ENCODE measurements around the gene ARHGAP31.

ARHGAP31 gene

GRCh38 chr3:119409844-119410243 lies 115.7 kb downstream of the ARHGAP31 start:
- H3K4me3 ChIP-seq (ENCODE audit: low read length) = no peak overlapping the region
- no peak for DNase-seq (ENCODE audit: low read depth)
- TF ChIP-seq CTCF (IDR thresholded peaks at IDR 0.05; ENCODE audit: insufficient read depth, low read depth, low read length, missing control alignments) = no peak

- no peak for TF ChIP-seq CTCF (IDR thresholded peaks at IDR 0.05; ENCODE audit: insufficient read depth, low read depth, low read length, missing control alignments)
- DNase-seq (ENCODE audit: low read depth) = no peak
- no peak overlapping the region for H3K4me3 ChIP-seq (ENCODE audit: low read length)
Observed at GRCh38 chr3:119413603-119414280, 119.6 kb downstream of the ARHGAP31 start.

- TF ChIP-seq CTCF (IDR thresholded peaks at IDR 0.05; ENCODE audit: insufficient read depth, low read depth, low read length, missing control alignments) = no peak
- no peak for DNase-seq (ENCODE audit: low read depth)
- H3K4me3 ChIP-seq (ENCODE audit: low read length) = no peak overlapping the region
Observed at GRCh38 chr3:119416873-119417272, 122.7 kb downstream of the ARHGAP31 start.

- no peak overlapping the region for H3K4me3 ChIP-seq (ENCODE audit: low read length)
- no peak for DNase-seq (ENCODE audit: low read depth)
- TF ChIP-seq CTCF (IDR thresholded peaks at IDR 0.05; ENCODE audit: insufficient read depth, low read depth, low read length, missing control alignments) = no peak
Observed at GRCh38 chr3:119417771-119418512, 123.8 kb downstream of the ARHGAP31 start.

GRCh38 chr3:119418641-119419040 lies 124.5 kb downstream of the ARHGAP31 start:
- no peak for DNase-seq (ENCODE audit: low read depth)
- no peak for TF ChIP-seq CTCF (IDR thresholded peaks at IDR 0.05; ENCODE audit: insufficient read depth, low read depth, low read length, missing control alignments)
- H3K4me3 ChIP-seq (ENCODE audit: low read length) = no peak overlapping the region

GRCh38 chr3:119420196-119420595 lies 126.0 kb downstream of the ARHGAP31 start:
- H3K4me3 ChIP-seq (ENCODE audit: low read length) = no peak overlapping the region
- DNase-seq (ENCODE audit: low read depth) = no peak
- TF ChIP-seq CTCF (IDR thresholded peaks at IDR 0.05; ENCODE audit: insufficient read depth, low read depth, low read length, missing control alignments) = no peak

Measured in epithelial cell of esophagus (primary cell).